Mesenchymal stem cell (in vitro differentiated cells and primary cell): ENCODE measurements around the gene ADAM10.

Experiments used
- DNase-seq: peaks from one replicate; pipeline ENCODE4 v3.0.0-alpha.2; 2013
- H2AFZ ChIP-seq: one replicate; pipeline ENCODE4 v1.6.1; 2013; ENCODE audit warnings: low read depth, mild to moderate bottlenecking, control low read depth, inconsistent platforms, low read length, moderate library complexity
- H2AK5ac ChIP-seq: 2 replicates; pipeline ENCODE4 v1.6.1; 2013; ENCODE audit warnings: low read length, moderate library complexity, mild to moderate bottlenecking, inconsistent platforms; ENCODE audit not compliant: severe bottlenecking
- H2BK120ac ChIP-seq: one replicate; pipeline ENCODE4 v1.6.1; 2013; ENCODE audit warnings: low read depth, mild to moderate bottlenecking, inconsistent platforms, low read length, moderate library complexity
- H2BK12ac ChIP-seq, 2 experiments: one replicate each; pipeline ENCODE4 v1.6.1; 2013; ENCODE audit warnings: inconsistent platforms in 2 of 2, low read length in 2 of 2, mild to moderate bottlenecking in 2 of 2, moderate library complexity in 2 of 2, control low read depth in 1 of 2
- H2BK15ac ChIP-seq: one replicate; pipeline ENCODE4 v1.6.1; 2013; ENCODE audit warnings: mild to moderate bottlenecking, low read depth, inconsistent platforms; ENCODE audit not compliant: poor library complexity, severe bottlenecking
- H2BK5ac ChIP-seq: 2 replicates; pipeline ENCODE4 v1.6.1; 2013; ENCODE audit warnings: low read depth, mild to moderate bottlenecking, low read length, control low read depth, inconsistent platforms; ENCODE audit not compliant: poor library complexity, severe bottlenecking
- H3K14ac ChIP-seq, 2 experiments: one replicate each; pipeline ENCODE4 v1.6.1; 2013; ENCODE audit warnings: inconsistent platforms in 2 of 2, low read length in 2 of 2, control low read depth in 1 of 2, mild to moderate bottlenecking in 1 of 2, moderate library complexity in 1 of 2
- H3K18ac ChIP-seq, 2 experiments: one replicate each; pipeline ENCODE4 v1.6.1; 2013; ENCODE audit warnings: inconsistent platforms in 2 of 2, low read length in 2 of 2, control low read depth in 1 of 2, low read depth in 1 of 2, mild to moderate bottlenecking in 1 of 2
- H3K23ac ChIP-seq, 2 experiments: one replicate each; pipeline ENCODE4 v1.6.1; 2013; ENCODE audit warnings: inconsistent platforms in 2 of 2, low read length in 2 of 2, mild to moderate bottlenecking in 2 of 2, moderate library complexity in 2 of 2, control low read depth in 1 of 2
- H3K27ac ChIP-seq: 2 replicates; pipeline ENCODE4 v1.5.1; 2013; ENCODE audit warnings: mild to moderate bottlenecking, moderate library complexity, low read length, control low read depth, inconsistent platforms; ENCODE audit not compliant: poor library complexity, severe bottlenecking
- H3K27me3 ChIP-seq, 2 experiments: 2 replicates each; pipeline versions ENCODE4 v1.6.1 to v1.7.0; 2013; ENCODE audit warnings: low read length in 2 of 2, mild to moderate bottlenecking in 2 of 2, moderate library complexity in 2 of 2, control low read depth in 1 of 2, inconsistent platforms in 1 of 2; ENCODE audit not compliant: control insufficient read depth in 1 of 2, insufficient read depth in 1 of 2
- H3K36me3 ChIP-seq, 2 experiments: 2 replicates each; pipeline versions ENCODE4 v1.6.1 to v1.7.0; 2013; ENCODE audit warnings: low read length in 2 of 2, control low read depth in 1 of 2, inconsistent platforms in 1 of 2, low read depth in 1 of 2, mild to moderate bottlenecking in 1 of 2; ENCODE audit not compliant: insufficient read depth in 2 of 2, control insufficient read depth in 1 of 2
- H3K4ac ChIP-seq, 2 experiments: one replicate each; pipeline ENCODE4 v1.6.1; 2013; ENCODE audit warnings: inconsistent platforms in 2 of 2, low read length in 2 of 2, mild to moderate bottlenecking in 2 of 2, moderate library complexity in 2 of 2, control low read depth in 1 of 2, low read depth in 1 of 2
- H3K4me1 ChIP-seq: 2 replicates; pipeline ENCODE4 v1.6.1; 2013; ENCODE audit warnings: low read depth, low read length, control low read depth; ENCODE audit not compliant: control insufficient read depth, insufficient read depth
- H3K4me2 ChIP-seq: 2 replicates; pipeline ENCODE4 v1.6.1; 2013; ENCODE audit warnings: low read length, mild to moderate bottlenecking, inconsistent platforms; ENCODE audit not compliant: poor library complexity, severe bottlenecking
- H3K4me3 ChIP-seq, 2 experiments: 2 replicates each; pipeline versions ENCODE4 v1.5.1 to v1.7.0; 2013; ENCODE audit warnings: low read length in 2 of 2, mild to moderate bottlenecking in 2 of 2, control low read depth in 1 of 2, low read depth in 1 of 2; ENCODE audit not compliant: insufficient read depth in 1 of 2
- H3K79me1 ChIP-seq: replicated peaks from 2 replicates; pipeline ENCODE4 v1.6.1; 2013; ENCODE audit warnings: mild to moderate bottlenecking, control low read depth, low read length, inconsistent platforms; ENCODE audit not compliant: poor library complexity, severe bottlenecking
- H3K9ac ChIP-seq: 2 replicates; pipeline ENCODE4 v1.7.0; 2013; ENCODE audit warnings: mild to moderate bottlenecking, low read length, moderate library complexity
- H3K9me3 ChIP-seq: 2 replicates; pipeline ENCODE4 v1.7.0; 2013; ENCODE audit warnings: mild to moderate bottlenecking, low read length; ENCODE audit not compliant: control insufficient read depth
- H4K8ac ChIP-seq: one replicate; pipeline ENCODE4 v1.6.1; 2013; ENCODE audit warnings: inconsistent platforms, mild to moderate bottlenecking, low read length, moderate library complexity
- H4K91ac ChIP-seq: one replicate; pipeline ENCODE4 v1.6.1; 2013; ENCODE audit warnings: mild to moderate bottlenecking, low read length, inconsistent platforms
- WGBS: methylation state at CpG from one replicate; pipeline ENCODE4 v1.1.7; 2013; ENCODE audit warnings: mixed read lengths; 5-methylcytosine and 5-hydroxymethylcytosine counted together

ADAM10 gene

GRCh38 chr15:58650102-58650501 lies 99.4 kb downstream of the ADAM10 start:
- no peak overlapping the region for H3K14ac ChIP-seq

GRCh38 chr15:58649175-58649574 lies 100.3 kb downstream of the ADAM10 start:
- H3K9me3 ChIP-seq = no peaks in the 10 kb centered on the region
- no peak overlapping the region for H3K4me3 ChIP-seq
- no peak overlapping the region for H3K27ac ChIP-seq
- no peak overlapping the region for H2BK120ac ChIP-seq
- H3K9ac ChIP-seq = no peak overlapping the region
- H2AK5ac ChIP-seq = no peak overlapping the region
- H2BK15ac ChIP-seq = no peak overlapping the region
- no peak overlapping the region for H3K4ac ChIP-seq
- no peak overlapping the region for H2BK5ac ChIP-seq
- H3K14ac ChIP-seq = no peak overlapping the region
- H2AFZ ChIP-seq = no peak overlapping the region
- H3K4me2 ChIP-seq = no peak overlapping the region
- no peak overlapping the region for H3K23ac ChIP-seq
- no peak overlapping the region for H4K8ac ChIP-seq
- DNase-seq = no peak
- H2BK12ac ChIP-seq = no peak overlapping the region
- no peak overlapping the region for H3K18ac ChIP-seq
- H3K79me1 ChIP-seq = peaks cover 3% of the 10 kb centered on the region
- no peaks in the 10 kb centered on the region for H3K4me1 ChIP-seq
- H3K36me3 ChIP-seq = peaks cover under 1 to 39% of the 10 kb centered on the region in 2 experiments
- H4K91ac ChIP-seq = no peak overlapping the region
- H3K27me3 ChIP-seq = no peaks in the 10 kb centered on the region
- 100% methylated on average over 1 of the region's 2 CpGs for WGBS

More at GRCh38 chr15:58650102-58650501, 99.4 kb downstream of the ADAM10 start:
- Histone ChIP-seq H2BK15ac (no peak overlapping the region), H4K8ac (no peak overlapping the region), H3K27me3 (no peaks in the 10 kb centered on the region), H3K9me3 (no peaks in the 10 kb centered on the region), H2BK12ac (no peak overlapping the region), H3K36me3 (peaks cover 4 to 43% of the 10 kb centered on the region in 2 experiments), H3K4me3 (no peak overlapping the region), H3K9ac (no peak overlapping the region), H2BK120ac (no peak overlapping the region), H2AK5ac (no peak overlapping the region), H4K91ac (no peak overlapping the region), H3K27ac (no peak overlapping the region), H3K4me1 (no peaks in the 10 kb centered on the region), H3K79me1 (peaks cover 3% of the 10 kb centered on the region), H2BK5ac (no peak overlapping the region), H3K23ac (no peak overlapping the region), H2AFZ (no peak overlapping the region), H3K4ac (no peak overlapping the region), H3K4me2 (no peak overlapping the region), H3K18ac (no peak overlapping the region)
- DNase-seq = no peak

GRCh38 chr15:58643996-58644395 lies 105.5 kb downstream of the ADAM10 start:
- Histone ChIP-seq H3K4me1 (no peaks in the 10 kb centered on the region), H3K4ac (no peak overlapping the region), H3K23ac (no peak overlapping the region), H2BK12ac (no peak overlapping the region), H2AFZ (no peak overlapping the region), H2BK120ac (no peak overlapping the region), H2AK5ac (no peak overlapping the region), H3K14ac (no peak overlapping the region), H3K79me1 (peaks cover 4% of the 10 kb centered on the region), H3K27ac (no peak overlapping the region), H3K4me3 (no peak overlapping the region), H3K4me2 (no peak overlapping the region), H3K36me3 (peaks cover 3 to 64% of the 10 kb centered on the region in 2 experiments), H3K27me3 (no peaks in the 10 kb centered on the region), H2BK15ac (no peak overlapping the region), H3K9me3 (no peaks in the 10 kb centered on the region), H4K8ac (no peak overlapping the region), H4K91ac (no peak overlapping the region), H3K18ac (no peak overlapping the region), H3K9ac (no peak overlapping the region), H2BK5ac (no peak overlapping the region)
- DNase-seq = no peak
- 86% methylated on average over 4 of the region's 5 CpGs for WGBS

GRCh38 chr15:58641660-58642059 lies 107.8 kb downstream of the ADAM10 start:
- no peak overlapping the region for H2AK5ac ChIP-seq
- H2AFZ ChIP-seq = no peak overlapping the region
- no peak overlapping the region for H3K27ac ChIP-seq
- H3K18ac ChIP-seq = no peak overlapping the region
- peaks cover 10% of the 10 kb centered on the region for H3K79me1 ChIP-seq
- H3K4ac ChIP-seq = no peak overlapping the region
- no peak overlapping the region for H3K23ac ChIP-seq
- H2BK5ac ChIP-seq = no peak overlapping the region
- DNase-seq = no peak
- H3K4me3 ChIP-seq = no peak overlapping the region
- H3K4me2 ChIP-seq = no peak overlapping the region
- no peak overlapping the region for H3K14ac ChIP-seq
- 90% methylated on average over 3 of the region's 4 CpGs for WGBS
- H4K91ac ChIP-seq = no peak overlapping the region
- no peak overlapping the region for H2BK15ac ChIP-seq
- H3K27me3 ChIP-seq = no peaks in the 10 kb centered on the region
- H2BK12ac ChIP-seq = no peak overlapping the region
- no peaks in the 10 kb centered on the region for H3K4me1 ChIP-seq
- H3K9me3 ChIP-seq = no peaks in the 10 kb centered on the region
- H3K9ac ChIP-seq = no peak overlapping the region
- no peak overlapping the region for H2BK120ac ChIP-seq
- H3K36me3 ChIP-seq = peaks cover 3 to 80% of the 10 kb centered on the region in 2 experiments
- no peak overlapping the region for H4K8ac ChIP-seq
